Kasumi-1 (cell line): Measurements from ENCODE around the gene SLC25A21.
"Not testable (repeated sequence)": the region's sequence is repeated elsewhere in the genome, so short reads cannot be mapped to it uniquely, and the experiment has no call there.

Experiments used
- DNase-seq, 2 experiments: peaks; one replicate each; lab custom pipeline; 2025; lab: John Stamatoyannopoulos, UW

Gene SLC25A21

DNA sequence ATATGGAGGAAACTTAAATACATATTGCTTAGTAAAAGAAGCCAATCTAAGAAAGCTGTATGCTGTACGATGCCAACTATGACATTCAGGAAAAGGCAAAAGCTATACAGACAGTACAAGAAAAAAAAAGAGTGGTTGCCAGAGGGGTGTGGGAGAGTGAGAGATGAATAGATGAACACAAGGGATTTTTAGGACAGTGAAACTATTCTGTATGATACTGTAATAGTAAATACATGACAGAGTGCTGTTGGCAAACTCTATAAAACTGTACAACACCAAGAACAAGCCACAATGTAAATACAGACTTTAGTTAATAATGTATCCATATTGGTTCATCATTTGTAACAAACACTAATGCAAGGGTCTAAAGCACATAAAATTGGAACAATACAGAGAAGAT, 14.5 kb upstream of the SLC25A21 start:
- no peak for DNase-seq

DNA sequence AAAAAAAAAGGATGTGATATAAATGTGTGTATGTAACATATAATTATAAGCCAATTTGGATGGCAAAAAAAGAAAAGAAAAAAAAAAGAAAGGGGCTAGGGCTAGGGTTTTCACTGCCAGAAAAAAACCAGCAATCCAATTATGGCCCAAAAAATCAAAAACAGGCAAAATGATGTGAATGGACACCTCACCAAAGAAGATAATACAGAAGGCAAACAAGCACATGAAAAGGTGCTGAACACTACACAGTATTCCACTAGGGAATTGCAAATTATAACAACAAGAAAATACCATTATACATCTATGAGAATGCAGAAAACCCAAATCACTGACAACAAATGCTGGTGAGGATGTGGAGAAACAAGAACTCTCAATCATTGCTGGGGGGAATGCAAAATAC, 13.3 kb upstream of the SLC25A21 start:
- DNase-seq, result no peak

DNA sequence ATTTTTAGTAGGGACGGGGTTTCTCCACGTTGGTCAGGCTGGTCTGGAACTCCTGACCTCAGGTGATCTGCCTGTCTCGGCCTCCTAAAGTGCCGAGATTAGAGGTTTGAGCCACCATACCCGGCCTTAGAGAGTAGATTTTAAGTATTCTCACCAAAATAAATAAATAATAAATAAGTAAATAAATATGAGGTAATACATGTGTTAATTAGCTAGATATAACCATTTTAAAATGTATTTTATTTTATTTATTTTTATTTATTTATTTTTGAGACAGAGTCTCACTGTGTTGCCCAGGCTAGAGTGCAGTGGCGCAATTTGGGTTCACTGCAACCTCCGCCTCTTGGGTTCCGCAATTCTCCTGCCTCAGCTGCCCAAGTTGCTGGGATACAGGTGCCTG, 12.1 kb upstream of the SLC25A21 start:
- DNase-seq, result not testable (repeated sequence)

DNA sequence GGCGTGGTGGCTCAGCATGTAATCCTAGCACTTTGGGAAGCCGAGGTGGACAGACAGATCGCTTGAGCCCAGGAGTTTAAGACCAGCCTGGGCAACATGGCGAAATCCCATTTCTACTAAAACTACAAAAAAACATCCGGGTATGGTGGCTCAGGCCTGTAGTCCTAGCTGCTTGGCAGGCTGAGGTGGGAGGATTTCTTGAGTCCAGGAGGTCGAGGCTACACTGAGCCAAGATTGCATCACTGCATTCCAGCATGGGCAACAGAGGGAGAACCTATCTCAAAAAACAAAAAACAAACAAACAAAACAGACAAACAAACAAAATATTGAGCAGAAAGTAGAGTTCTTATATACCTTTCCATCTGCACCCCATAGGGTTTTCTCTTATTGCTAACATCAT, 9.0 kb upstream of the SLC25A21 start:
- DNase-seq, result no peak

DNA sequence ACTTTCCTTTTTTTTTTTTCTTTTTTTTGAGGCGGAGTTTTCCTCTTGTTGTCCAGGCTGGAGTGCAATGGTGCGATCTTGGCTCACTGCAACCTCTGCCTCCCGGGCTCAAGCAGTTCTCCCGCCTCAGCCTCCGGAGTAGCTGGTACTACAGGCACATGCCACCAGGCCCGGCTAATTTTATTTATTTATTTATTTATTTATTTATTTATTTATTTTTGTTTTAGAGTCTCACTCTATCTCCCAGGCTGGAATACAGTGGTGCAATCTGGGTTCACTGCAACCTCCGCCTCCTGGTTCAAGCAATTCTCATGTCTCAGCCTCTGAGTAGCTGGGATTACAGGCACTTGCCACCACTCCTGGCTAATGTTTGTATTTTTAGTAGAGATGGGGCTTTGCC, 8.5 kb upstream of the SLC25A21 start:
- not testable (repeated sequence) for DNase-seq

DNA sequence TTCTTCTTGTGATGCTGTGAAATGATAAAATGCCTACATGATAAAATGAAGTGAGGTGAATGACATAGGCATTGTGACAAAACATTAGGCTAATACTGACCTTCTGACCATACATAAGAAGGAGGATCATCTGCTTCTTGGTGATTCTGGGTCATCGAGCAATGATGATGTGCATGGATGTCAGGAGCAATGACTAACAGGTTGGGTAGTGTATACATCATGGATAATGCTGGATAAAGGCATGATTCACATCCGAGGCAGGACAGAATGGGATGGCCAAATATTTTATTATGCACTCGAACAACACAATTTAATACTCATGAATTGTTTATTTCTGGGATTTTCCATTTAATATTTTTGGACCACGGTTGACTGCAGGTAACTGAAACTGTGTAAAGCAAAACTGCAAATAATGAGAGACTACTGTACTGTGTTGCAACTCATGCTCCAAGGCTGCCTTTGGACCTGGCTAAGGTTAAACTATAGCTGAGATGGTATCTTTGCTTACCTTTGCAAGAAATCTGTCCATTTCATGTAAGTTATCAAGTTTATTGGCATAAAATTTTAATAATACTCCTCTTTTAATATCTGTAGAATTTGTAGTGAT, 7.6 kb upstream of the SLC25A21 start:
- no peak for DNase-seq

DNA sequence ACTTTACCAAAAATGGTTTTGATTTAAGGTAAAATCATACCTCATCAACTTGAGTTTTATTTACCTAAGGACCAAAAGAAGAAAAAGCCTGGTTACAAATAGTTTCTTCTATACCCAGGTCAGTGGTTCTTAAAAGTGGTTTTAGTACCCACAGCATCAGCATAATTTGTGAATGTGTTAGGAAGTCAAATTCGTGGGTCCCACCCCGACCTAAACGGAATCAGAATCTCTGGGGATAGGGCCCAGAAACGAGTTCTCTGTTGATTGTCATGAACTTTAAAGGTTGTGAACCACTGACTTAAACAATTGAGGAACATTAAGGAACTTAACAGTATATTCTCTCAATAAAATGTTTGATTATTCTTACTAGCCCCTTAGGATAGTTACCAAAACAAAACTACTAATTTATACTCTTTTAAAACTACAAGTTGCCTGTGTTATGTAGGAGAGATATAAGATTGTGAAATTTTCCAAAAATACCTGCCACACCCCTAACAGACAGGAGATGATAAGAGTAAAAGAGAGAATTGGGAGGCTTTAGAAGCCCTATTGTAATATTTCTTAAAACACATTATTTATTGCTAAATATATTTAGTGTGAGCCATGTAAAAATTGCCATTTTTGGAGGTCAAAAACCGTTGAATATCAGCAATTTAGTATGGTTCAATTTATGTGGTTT, 669 bp upstream of the SLC25A21 start:
- no peak for DNase-seq

DNA sequence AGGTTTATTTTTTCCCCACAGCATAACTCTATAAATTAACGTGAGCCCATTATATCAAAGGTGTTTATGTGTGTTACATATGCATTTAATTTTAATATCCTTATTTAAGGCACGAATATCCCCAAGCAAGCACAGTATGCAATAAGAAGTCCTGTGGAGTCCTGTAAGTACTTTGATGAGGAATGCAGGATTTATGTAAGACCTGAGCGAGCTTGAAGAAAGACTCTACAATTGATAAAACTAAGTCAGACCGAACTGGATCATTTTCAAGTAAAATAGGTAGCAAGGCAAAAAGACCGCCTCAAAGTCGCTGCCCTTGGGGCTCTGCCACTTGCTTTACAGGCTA, 755 bp downstream of the SLC25A21 start:
- no peak for DNase-seq

DNA sequence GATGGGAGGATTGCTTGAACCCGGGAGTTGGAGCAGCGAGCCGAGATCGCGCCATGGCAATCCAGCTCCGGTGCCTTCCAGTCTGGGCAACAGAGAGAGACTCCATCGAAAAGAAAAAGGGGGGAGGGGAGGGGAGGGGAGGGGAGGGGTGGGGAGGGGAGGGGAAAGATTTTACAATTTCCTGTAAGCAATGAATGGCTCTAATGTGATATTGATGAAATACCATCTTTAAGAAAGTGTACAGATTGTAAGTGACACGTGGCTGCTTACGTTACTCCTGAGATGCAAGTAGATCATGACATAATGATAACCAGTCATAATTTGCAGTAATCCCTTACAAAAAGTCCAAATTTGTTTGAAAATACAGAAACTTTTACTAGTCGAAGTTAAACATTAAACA, 1.4 kb downstream of the SLC25A21 start:
- DNase-seq, result no peak

DNA sequence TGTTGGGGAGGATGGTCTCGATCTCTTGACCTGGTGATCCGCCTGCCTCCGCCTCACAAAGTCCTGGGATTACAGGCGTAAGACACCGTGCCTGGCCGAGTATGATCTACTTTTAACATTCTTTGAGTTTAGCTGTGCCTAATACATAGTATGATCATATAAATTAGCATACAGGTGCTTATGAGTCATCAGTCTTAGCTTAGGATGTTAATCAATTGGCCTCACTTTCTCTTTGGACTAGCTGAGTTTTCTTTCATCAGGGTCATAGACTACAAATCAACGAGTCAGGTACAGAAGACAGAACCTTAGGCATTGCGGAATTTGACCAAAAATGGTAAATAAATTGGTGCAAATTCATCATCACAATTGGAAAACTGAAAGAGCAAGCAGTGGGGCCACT, 2.2 kb downstream of the SLC25A21 start:
- no peak for DNase-seq

DNA sequence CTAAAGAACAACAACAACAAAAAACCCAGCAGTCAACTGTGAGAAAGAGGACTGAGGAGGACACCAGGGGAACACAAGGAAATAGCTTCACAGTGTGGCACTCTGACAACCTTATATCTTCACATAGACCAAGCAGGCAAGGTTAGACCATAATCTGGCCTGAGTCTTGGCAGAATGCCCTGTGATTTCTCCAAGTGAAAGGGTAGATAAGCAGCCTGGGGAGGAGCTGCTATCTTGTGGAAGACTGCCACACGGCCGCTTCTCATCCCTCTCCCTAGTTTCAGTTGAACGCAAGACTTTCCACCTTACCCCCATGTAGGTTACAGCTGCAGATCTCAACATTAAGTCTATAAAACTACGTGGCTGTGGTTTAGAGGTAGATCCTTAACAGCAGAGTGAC, 3.7 kb downstream of the SLC25A21 start:
- DNase-seq, result no peak

DNA sequence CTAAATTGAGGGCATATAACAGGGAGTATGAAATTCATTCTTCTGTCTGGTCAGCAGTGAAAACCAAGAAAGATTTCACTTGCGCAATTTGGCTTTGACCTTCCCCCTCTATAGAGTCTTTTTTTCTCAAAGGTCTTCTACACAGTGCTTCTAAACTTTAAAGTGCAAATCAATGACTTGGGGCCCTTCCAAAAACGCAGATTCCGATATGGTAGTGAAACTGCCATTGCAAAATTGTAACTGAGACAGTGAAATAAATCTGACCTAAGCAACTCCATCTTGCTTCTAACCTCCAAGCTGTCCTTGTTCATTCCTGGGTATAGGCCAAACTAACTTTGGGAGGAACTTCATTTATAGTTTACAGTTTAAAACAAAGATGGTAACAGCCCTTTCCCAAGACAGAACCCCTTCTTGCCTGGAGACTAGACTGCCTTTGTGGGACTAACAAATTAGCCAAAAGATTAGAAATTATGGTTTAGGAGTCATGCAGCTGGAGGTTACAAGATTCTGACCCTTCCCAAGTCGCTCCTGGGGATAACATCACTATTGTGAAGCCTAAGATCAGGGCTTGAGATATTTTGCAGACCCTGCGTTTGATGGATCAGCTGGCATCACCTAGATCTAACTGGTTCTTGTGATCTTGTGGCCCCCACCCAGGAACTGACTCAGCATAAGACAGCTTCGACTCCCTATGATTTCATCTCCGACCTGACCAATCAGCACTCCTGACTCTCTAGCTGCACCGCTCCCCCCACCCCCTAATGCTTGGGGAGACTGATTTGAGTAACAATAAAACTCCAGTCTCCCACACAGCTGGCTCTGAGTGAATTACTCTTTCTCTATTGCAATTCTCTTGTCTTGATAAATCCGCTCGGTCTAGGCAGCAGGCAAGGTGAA, 5.0 kb downstream of the SLC25A21 start:
- DNase-seq, result no peak

DNA sequence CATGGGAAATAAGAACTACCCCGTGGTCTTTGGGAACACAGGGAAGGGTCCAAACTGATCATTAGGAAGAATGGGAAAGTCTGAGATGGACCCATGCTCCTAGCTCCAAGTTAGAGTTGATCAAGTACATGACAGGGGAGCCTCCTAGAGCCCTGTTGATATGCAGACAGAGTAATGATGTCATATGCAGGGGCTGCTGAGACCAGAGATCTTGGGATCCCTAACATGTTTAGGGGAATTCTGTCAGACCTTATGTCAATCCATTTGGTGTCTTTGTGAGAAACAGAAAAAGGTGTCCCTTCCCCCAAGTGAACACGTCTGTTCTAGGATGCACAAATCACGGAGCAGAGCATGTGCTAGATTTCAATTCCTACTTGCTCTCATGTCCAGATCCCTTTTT, 6.6 kb downstream of the SLC25A21 start:
- DNase-seq, result no peak

DNA sequence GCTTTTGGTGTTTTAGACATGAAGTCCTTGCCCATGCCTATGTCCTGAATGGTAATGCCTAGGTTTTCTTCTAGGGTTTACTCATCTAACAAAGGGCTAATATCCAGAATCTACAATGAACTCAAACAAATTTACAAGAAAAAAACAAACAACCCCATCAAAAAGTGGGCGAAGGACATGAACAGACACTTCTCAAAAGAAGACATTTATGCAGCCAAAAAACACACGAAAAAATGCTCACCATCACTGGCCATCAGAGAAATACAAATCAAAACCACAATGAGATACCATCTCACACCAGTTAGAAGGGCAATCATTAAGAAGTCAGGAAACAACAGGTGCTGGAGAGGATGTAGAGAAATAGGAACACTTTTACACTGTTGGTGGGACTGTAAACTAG, 10.1 kb downstream of the SLC25A21 start:
- DNase-seq, result not testable (repeated sequence)

DNA sequence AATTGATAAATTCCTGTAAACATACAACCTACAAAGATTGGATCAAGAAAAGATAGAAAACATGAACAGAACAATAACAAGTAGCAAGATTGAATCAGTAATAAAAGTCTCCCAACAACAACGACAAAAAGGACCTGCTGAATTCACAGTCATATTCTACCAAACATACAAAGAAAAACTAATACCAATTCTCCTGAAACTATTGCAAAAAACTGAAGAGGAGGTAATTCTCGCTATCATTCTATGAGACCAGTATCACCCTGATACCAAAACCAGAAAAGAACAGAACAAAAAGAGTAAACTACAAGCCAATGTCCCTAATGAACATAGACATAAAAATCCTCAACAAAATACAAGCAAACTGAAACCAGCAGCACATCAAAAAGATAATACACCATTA, 14.4 kb downstream of the SLC25A21 start:
- no peak for DNase-seq

DNA sequence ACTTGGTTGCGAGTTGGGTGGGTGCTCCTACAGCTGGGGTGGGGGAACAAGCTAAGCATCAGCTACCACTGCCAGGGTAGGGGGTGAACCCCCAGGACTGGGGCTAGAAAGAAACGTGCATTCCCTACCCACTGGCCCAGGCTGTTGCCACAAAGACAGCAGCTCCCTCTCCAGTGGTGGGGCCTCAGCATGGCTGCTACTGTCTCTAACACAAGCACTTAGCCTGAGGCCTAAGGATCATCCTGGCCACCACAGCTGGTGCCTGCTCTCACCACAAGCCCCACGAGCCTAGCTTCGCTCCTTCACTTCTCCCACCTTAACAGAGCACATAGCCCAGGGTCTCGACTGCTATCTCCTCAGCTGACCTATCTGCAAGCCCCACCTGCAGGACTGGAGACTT, 18.9 kb downstream of the SLC25A21 start:
- DNase-seq, result no peak

DNA sequence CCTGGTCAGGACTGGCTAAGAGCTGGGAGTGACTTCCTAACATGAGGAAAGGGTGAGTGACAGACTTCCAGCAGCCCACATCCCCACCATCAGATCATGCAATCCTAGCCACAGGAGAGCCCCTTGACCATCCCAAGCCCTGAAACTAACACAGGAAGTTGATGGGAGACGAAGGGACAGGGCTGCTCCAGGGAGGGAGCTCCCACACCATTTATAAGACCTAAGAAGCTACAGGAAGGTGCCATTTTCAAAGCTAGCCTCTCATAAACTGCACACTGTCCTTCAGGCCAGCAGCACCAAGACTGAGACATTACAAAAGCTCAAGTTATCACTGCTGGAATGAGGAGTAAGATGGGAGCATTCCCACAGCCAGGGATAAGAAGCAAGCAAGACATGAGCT, 19.4 kb downstream of the SLC25A21 start:
- DNase-seq, result no peak

DNA sequence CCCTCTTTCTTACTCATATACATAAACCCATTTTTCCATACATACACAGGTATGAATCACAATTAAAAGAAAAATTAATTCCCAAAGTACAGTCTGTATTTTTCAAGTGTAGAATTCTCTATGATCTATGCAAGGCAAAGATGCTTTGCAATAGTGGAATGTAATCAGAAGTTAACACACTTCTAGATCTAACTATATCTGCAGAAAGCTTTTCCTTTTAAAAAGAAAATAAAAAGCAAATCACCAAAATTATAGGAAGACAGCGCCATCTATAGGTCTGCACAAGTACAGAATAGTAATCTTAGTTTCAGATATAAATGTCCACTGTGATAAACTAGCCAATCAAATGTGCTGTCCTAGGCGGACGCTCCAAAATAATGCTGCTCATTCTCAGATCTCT, 22.0 kb downstream of the SLC25A21 start:
- DNase-seq, result peak; percentile 67 to 84

DNA sequence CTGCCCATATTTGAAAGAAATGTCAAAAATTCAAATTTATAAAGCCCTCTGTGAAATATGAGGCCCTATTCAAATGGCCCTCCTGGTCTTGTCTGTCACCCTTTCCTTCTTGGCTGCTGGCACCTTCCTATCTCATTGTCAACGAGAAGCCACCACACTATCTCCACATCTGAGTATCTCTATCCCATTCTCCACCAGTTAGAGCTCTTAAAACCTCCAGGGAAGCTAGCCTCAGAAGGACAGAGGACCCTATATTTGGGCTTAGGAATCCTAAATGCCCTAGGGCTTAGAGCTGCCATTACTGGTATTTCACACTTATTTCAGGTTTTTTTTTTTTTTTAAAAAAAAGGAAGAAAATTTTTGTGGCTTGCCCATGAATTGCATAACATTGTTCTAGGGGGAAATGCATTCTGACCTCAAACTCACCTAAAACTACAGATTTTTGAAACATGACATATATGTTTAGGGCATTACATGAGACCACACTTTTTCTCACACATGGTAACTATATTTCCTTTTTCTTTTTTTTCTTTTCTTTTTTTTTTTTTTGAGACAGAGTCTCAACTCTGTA, 25.0 kb downstream of the SLC25A21 start:
- peak; percentile 47 to 55 for DNase-seq

DNA sequence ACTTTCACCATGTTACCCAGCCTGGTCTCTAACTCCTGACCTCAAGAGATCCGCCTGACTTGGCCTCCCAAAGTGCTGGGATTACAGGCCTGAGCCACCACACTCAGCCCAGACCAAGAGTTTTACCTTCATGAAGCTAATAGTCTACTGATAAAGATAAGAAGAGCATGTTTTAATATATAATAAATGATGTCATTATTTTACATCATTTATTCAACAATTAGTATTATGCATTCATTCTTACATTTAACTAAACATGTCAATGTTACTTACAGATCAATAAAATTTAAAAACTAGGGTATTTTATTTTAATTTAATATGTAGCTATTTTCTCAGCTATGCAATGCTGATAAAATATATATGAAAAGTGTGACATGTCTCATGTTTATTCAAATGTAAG, 26.0 kb downstream of the SLC25A21 start:
- not testable (repeated sequence) for DNase-seq

DNA sequence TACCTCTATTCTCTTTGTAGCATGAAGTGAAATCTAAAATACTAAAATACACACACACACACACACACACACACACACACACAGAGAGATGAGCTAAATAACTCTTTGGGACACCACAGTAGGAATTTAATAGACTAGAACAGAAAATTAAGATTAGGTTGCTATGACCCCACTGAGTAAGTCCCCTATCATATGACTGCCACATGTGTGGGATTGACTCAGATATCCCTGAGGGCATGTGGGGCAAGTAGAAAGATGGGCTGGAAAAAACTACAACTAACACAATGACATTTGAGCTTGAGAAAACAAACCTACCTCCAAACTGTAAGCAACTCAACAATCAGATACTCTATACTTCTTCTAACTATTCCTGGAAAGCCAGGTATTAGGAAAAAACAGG, 27.0 kb downstream of the SLC25A21 start:
- DNase-seq, result no peak

DNA sequence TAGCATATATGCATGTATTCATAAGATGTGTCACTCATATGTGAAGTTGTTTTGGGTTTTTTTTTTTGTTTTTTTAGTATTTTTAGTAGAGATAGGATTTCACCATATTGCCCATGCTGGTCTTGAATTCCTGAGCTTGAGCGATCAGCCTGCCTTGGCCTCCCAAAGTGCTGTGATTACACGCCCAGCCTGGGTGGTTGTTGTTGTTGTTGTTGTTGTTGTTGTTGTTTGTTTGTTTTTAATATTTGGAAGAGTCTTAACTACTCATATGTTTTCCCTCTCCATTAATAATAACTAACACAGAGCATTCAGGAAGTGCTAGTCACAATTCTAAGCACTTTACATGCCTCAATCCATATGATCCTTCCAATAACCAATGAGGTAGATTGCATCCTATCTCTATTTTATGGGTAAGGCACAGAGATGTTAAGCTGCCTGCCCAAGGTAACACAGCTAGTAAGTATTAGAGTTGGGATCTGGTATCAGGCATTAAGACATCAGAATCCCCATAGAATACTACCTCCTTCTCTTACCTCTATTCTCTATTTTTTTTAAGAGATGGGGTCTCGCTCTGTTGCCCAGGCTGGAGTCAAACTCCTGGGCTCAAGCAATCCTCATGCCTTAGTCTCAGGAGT, 27.6 kb downstream of the SLC25A21 start:
- DNase-seq, result no peak
